SKM-1 treated with dmso at 0.1 percent for 144 hours (cell line): Measurements from ENCODE around the gene PCYT2.

Experiments used
- DNase-seq: peaks from one replicate; lab custom pipeline; 2025; ENCODE audit not compliant: unreplicated experiment; lab: John Stamatoyannopoulos, UW

The PCYT2 gene

DNA sequence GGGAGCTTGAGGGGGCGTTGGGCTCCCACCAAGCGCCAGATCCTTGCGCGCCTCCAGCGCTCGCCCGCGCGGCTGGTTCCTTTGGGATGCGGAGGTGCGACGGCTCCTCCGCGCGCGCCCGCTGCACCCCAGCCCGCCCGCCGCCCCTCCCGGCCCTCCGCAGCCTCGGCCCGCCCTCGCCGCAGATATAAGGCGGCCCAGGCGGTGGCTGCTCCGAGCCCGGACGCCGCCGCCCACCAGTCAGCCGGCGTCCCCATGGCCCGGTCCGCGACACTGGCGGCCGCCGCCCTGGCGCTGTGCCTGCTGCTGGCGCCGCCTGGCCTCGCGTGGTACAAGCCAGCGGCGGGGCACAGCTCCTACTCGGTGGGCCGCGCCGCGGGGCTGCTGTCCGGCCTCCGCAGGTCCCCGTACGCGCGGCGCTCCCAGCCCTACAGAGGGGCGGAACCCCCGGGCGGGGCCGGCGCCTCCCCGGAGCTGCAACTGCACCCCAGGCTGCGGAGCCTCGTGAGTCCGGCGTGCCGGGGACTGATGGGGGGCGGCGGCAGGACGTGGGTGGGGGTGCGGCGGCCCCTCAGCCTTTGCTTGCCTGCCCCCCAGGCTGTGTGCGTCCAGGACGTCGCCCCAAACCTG is 9.1 kb downstream of the PCYT2 start, which contains the start of gene NPB:
Gene NPB, plus strand, starts transcription at position 216 of the 630 bp plus-strand sequence. Its CDS starts 40 bp downstream, at position 256.
- DNase-seq = no peak

DNA sequence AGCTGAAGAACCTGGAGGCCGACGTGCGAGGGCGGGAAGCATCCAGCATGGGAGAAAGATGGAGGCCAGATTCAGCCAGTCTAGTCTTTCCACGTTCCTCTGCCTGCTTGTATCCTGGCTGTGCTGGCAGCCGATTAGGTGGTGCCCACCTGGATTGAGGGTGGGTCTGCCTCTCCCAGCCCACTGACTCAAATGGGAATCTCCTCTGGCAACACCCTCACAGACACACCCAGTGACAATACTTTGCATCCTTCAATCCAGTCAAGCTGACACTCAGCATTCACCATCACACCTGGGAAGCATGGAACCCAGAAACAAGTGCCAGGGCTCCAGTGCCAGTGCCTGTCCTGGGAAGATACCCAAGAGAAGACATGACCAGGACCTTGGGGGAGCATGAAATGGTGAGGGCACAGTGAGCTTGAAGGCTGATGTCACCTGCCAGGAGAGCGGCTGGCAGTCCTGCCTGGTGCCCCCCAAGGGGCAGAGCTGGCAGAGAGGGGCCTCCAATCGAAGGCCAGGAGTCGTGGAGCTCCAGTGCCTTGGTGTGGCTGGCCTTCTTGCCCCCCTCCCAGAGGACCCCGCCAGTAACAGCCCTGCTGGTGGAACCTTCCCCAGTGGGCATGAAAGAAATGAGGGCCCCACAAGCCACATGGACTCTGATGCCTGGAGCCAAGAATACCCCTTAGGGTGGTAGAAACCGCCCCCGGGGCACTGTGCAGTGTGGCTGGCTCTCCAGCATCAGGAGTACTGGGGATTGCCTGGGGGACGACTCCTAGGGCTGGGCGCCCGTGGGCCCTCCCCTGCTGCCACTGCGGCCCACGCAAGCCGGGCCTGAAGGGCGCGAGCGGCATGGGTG is 9.8 kb downstream of the PCYT2 start:
- no peak for DNase-seq

DNA sequence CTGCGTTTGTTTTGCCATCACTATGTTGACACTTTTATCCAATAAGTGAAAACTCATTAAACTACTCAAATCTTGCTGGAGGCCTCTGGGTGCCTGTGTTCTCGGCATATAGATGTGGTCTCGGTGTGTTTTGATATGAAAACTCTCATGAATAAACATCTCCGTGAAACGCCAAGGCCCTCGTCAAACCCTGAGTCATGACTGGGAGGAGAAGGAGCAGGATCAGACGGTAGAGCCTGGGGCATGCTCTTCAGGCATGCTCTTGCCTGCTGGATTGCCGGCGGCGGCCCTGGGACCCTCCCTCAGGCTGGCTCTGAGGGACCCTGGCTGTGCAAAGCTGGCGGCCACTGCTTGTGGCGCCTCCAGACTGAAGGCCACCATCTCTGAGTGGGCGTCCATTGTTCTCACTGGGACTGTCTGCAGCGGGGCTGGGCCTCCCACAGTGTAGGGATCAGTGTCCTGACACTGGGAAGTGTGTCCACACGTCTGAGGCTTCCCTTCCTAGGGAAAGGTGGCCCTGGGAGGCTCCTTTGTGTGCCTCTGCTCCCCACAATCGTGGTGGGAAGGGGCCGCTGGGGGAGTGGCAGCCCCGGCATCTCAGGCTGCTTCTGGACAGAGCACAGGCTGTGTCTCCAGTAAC is 10.9 kb downstream of the PCYT2 start:
- no peak for DNase-seq

DNA sequence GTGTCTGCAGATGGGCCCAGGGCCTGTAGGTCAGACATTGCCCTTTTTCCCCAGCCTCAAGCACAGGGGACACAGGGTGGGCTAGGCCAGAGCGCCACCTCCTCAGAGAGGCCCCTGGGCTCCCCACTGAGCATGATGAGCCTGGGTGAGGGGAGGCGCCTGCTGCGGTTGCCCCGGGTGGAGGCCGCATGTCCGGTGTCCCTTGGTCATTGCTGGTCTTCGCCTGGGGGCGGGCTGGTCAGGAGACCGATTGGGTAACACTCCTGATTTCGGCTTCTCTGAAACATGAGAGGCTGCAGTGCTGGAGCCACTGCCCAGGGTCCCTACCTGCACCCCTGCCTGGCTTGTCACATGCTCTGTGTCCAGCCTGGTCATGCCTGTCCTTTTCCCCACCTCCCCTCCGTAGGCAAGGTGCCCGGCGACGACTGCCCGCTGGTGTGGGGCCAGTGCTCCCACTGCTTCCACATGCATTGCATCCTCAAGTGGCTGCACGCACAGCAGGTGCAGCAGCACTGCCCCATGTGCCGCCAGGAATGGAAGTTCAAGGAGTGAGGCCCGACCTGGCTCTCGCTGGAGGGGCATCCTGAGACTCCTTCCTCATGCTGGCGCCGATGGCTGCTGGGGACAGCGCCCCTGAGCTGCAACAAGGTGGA is 11.6 kb downstream of the PCYT2 start:
- no peak for DNase-seq

DNA sequence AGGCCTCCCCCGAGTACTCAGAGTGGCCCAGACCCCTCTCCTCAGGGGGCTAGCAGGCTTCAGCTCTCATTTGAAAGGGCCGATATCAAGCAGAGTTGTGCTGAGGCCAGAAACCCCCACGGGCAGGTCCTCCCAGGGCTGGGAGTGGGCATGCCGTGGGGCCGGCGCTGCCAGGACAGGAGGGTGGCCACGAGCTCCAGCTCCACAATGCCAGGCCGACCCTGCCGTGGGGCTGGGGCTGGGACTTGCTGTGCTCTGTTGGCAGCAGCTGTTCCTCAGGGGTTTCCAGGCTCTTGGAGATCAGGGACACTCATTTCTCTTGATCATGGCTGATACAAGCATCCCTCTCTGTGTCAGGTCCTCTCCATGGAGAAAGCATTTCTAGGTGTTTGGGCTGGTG is 12.3 kb downstream of the PCYT2 start:
- DNase-seq = no peak

DNA sequence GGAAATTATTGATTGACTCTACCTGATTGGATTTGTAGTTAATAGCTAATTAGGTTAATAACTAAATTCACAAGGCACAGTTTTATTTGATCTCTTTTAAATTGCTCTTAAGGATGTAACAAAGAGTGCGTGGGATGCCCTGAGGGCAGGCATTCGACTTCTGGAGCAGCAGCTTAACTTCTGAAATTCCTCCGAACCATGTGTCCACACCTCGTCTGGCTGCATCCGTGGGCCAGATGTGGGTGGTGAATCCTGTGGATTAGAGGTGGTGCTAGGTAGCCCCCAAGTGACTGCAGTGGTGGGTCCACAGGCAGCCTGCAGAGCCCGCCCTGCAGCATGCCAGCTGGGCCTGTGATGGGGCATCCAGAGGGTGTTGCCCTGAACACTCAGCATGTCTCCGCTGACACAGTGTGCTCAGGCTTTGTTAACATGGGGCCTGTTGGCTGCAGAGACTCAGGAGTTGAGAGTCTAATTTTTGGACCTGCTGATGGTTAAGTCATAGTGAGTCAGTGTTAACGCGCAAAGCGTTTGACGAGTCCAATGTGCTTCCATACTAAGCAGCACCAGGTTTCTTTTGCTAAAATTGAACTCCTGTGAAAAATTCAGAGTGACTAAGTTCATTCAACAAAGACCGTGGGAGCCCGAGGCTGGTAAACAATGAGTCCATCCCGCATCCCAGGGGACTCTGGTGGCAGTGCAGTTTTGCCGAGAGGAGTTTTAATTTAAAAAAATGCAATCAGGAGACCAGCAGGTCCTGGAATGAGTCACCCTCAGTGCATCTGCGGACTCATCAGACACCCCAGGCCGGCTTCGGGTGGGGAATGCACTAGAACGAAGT is 13.0 kb downstream of the PCYT2 start:
- no peak for DNase-seq

DNA sequence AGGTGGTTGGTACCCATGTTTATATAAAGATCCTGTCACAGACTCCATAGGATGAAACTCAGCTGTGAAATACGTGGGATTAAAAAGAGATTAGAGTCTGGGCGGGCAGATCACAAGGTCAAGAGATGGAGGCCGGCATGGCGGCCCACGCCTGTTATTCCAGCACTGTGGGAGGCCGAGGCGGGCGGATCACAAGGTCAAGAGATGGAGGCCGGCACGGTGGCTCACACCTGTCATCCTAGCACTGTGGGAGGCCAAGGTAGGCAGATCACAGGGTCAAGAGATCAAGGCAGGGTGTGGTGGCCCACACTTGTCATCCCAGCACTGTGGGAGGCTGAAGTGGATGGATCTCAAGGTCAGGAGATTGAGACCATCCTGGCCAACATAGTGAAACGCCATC is 15.8 kb downstream of the PCYT2 start:
- no peak for DNase-seq

DNA sequence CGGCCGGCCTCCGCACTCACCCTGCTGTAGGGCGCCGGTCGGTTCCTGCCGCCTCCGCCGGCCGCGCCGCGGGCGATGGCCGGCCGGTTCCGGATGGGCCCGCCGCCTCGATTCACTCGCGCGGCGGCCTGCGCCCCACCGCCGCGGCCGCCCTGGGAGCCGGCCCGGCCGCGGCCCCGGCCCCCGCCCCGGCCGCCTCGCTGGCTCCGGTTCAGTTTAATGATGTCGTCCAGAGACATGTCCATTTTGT is 20.0 kb downstream of the PCYT2 start:
- no peak for DNase-seq

DNA sequence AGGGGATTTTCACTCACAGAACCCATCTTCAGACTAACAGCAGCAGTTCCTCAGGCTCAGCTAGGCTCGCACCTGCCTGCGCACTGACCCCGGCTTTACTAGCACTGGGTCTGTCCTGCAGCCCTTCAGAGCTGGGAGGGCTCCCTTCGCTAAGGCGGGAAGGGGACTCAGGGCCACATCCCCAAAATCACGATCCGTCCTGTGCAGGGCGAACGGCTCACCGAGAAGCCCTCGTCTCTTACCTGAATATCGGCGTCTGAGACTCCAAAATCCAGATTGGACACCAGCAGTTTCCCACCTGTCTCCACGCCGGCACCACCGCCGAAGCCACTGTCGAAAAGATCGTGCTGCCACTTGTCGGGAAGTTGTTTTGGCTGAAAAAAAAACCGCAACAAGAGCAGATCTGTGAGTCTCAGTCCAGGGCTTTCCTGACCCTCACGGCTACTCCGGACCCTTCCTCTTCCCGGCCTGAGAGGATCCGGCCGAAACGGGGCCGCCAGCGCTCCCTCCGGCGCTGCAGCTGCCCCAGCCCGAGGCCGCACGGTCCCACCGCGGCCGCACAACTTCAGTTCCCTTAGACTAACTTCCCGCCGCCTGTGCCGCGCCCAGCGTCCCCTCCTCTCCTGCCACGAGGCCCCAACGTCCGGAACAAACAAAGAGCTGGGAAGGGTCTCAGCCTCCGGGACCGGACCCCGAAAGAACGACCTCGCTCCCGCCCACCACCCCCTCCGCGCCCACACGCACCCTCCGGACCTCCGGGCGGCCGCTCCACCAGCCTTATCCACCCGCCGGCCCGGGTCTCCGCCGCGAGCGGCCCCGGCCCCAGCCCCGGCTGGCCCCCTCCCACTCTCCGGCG is 20.5 kb downstream of the PCYT2 start:
- no peak for DNase-seq

DNA sequence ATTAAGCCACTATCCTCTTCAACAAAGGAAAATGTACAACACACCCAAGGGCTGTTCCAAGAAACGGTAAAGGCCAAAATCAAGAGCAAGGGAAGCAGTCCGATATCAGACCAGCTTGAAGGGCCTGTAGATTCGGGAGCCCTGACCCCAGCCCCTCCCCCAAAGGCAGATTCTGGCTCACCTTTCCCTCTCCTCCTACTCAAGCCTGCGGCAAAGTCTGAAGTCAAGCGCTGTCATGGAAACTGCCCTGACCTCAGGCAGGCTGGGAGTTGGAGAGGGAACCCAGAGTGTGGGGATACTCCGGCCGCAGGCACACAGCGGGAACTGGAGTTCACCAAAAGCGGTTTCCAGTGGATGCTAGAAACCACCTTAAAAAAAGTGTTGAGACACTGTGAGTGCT is 21.6 kb downstream of the PCYT2 start:
- DNase-seq = no peak

DNA sequence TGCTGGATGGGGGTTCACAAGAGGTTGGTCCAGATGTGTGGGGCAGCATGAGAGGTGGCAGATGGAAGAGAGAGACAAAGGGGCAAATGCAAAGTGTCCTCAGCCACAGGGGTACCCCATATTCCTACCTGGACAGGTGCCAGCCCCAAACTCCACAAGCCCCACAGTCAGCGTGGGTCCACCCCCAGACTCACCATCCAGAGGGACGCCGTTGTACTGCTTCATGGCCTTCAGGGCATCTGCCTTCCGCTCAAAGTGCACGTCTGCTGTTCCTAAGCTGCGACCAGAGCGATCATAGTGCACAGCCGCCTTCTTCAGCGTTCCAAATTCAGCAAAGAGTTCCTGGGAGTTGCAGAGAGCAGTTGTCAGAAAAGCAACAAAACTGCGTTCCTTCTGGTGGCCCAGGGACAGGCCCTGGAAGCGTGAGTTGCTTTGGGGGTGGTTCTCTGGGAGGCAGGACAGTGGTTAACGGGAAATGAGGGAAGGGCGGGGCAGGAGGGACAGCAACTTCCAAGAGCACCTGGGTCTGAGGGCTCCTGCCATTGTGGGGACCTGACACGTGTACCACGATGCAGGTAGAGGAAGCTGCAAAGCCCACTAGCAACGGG is 22.1 kb downstream of the PCYT2 start:
- DNase-seq = no peak

DNA sequence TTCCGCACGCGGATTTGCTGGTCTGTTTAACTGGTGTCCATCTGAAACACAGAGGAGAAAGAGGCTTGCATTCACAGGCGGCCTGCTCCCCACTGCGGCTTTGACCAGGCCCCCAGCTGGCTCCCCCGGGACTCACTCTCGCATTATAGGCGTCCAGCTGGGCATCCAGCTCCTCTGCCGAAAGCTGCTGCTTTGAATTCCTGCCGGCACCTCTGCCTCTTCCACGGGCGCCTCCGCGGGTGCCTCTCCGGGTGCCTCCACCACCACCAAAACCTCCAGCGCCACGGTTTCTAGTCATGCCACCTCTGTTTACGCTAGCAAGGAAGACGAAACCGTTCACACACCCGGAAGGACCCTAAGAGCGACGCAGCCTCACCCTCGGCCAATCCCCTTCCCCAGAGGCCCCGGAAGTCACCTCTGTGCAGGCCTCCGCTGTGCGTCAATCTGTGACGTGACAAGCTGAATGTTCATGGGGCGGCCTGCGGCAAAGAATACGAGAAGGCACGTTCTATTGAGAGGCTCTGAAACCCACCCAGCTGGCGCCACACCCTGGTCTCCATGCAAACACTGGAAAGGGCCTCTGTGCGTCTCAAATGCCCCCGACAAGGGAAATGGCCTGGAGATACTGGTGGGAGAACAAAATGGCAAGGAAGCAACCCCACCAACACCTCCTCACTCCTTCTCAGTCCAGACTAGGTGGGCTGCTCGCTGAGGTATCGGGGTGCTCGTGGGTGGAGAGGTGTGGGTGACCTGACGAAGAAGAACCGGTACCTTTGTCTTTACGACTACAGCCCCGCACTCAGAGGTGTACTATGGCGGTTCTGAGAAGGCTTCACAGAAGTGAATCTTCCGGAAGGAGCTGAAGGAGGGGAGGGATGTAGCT is 22.9 kb downstream of the PCYT2 start:
- DNase-seq = no peak

DNA sequence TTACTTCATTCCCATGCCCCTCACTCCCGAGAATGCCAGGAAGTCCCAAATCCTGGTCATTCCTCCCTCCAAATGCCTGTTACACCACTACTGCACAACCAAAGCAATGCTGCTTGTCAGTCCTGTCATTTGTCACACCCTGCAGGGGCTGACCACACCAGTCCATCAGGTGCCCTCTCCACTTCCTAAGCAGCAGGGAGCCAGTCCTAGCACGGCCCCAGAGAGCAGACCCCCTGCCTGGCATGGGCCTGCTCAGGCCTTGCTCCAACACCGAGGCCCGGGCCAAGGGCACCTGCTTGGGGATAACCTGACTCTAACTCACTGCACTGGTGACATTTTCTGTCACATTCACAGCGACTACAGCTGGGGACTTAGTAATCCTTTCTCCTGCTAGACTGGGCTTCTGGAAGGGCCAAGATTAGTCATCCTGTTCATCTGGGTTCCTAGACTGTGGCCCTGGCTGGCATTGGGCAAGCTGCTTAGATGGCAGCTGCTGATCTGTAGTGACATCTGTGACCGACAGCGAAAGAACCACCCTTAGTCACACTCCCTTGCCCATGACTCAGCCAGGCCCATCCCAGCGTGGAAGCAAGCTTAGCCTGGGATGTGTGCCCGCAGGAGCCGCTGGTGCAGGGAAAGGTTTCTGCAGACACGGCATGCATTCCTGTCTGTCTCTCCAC is 25.2 kb downstream of the PCYT2 start:
- no peak for DNase-seq

DNA sequence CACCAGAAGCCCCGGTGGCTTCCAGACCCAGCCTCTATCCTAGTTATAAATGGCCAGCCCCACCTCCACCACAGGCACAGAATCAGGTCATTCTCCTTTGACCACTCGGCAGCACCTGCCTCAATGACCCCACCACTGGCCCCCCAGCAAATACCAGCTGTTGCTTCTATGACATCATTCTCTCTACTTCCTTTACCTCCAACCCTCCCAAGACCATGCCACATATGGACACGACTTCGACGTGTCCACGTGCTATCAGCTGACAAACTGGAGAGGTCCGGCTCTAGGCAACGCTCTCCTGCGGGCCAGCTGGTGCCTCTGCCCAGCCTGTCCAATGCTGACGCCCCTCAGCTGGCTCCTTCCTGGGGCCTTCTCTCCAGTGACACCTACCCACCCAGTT is 25.7 kb downstream of the PCYT2 start:
- DNase-seq = no peak

DNA sequence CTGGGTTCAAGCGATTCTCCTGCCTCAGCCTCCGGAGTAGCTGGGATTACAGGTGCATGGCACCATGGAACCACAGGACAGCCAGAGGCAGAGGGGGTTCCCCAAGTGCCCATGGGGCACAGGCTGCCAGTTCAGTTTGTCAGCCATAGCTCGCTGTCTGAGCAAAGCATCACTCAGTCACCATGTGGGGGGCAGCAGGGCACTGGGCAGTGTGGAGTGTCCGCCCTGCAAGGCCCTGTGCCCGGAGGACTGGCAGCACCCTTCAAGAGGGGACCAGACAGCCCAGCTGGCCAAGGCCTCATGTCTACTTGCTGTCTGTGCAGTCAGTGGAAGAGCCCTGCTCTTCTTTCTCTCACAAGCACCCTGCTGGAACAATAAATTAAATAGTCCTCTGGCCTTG is 26.2 kb downstream of the PCYT2 start:
- no peak for DNase-seq

DNA sequence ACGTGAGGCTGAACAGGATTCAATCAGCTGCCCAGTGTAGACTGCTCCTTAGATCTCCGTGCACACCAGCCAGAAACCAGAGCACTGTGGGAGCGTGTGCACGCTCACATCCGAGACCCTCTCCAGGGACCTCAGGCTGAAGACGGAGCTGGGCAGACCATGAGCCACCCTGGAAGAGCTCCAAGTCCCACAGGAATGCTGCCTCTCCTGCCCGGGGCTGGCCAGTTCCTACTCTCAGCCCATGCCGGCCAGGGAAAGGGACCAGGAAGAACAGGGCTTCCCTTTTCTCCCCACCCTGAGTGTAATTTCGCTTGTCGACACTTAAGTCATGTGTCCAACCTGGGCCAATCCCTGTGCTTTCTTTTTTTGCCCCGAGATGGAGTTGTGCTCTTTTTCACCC is 26.7 kb downstream of the PCYT2 start:
- no peak for DNase-seq

DNA sequence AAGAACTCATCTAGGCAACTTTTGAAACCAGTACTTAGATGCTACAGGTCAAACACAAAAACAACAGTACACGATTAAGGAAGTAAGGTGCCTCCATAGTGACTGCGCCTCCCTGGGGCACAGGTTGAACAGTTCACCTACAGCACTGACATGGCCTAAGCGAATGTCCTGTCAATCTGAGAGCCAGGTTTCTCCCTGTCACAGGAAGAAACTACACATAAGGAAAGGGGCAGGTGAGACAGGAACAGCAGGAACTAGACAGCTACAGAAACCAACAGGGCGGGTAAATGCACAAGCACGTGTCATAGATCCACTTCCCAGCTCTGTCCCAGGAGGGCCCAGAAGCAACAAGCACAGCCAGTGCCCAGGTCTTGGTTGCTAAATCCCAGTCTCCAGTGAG is 32.1 kb downstream of the PCYT2 start:
- DNase-seq = no peak

DNA sequence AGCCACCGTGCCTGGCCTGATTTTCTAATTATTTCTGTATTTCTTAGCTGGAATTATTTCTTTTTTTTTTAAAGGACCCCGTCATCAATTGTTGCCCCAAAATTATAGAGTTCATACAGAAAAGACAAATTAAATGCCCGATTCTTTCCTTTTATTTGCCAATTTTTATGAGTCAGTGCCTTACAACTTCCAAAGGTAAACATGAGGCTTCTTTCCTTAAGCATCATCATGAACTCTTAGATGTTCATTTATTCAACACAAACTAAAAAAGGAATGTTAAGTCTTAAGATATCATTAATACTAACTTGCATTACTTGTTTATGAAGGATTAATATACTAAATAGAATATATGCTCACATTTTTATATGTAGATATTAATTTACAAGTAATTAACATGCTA is 32.9 kb downstream of the PCYT2 start:
- DNase-seq = no peak
